Fibroblast of upper back skin (primary cell): ENCODE data around the gene KMT5C.

Source experiments
- DNase-seq: peaks from one replicate; pipeline ENCODE4 v3.0.0-alpha.2; 2013

The KMT5C gene

GRCh38 chr19:55389386-55390317 lies 50.0 kb downstream of the KMT5C start:
- no peak for DNase-seq

GRCh38 chr19:55390461-55390880 lies 50.8 kb downstream of the KMT5C start:
- no peak for DNase-seq

- DNase-seq = no peak
Observed at GRCh38 chr19:55391191-55391670, 51.6 kb downstream of the KMT5C start.

- DNase-seq = no peak
Observed at GRCh38 chr19:55391702-55392615, 52.3 kb downstream of the KMT5C start.

DNA sequence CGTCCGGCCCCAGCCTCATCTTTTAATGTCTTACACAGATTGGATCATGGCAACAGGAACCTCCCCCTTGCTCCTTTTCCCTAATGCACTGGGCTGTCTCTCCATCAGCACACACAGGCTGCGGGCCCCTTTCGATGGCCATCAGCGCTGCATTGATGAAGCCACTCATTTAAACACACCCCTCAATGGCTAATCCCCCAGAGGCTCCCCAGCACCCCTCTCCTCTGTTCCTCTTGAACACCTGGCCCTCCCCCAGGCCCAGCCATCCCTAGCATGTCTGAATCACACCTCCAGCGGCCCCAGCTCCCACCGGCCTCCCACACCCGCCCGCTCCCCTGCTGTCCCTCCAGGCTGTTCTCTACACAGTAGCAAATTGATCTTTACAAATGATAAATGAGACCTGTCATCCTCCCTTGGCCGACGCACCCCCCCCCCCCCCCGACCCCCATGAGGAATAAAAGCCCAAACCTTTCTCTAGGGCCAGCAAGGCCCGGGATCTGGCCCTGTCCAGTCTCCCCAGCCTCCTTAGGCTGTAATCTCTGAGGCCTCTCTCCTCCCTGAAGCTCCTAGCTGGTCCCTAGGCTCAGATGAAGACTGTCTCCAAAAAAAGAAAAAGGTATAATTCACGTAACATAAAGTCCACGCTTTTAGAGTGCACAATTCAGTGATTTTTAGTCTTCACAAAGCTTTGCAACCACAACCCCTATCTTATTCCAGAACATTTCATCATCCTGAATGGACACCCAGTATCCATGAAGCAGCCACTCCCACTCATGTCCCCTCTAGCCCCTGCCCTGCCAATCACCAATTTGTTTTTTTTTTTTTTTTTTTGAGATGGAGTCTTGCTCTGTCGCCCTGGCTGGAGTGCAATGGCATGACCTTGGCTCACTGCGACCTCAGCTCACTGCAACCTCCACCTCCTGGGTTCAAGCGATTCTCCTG lies 53.4 kb downstream of the KMT5C start:
- no peak for DNase-seq
